CD4-positive, alpha-beta T cell (primary cell): ENCODE measurements around the gene KIF5C. TPM values are rescaled to one million over a fixed set of nuclear protein-coding genes. Genes with fewer than 3 reads are reported as not detected.

Experiments used
- ATAC-seq: fragments of 200-7000 bp; cut with Tn5 transposase; one replicate; pipeline ENCODE4 v1.10.0; 2022; ENCODE audit warnings: mild to moderate bottlenecking; ENCODE audit not compliant: poor library complexity
- CTCF ChIA-PET: fragments of 350-600 bp; sonication (Branson Sonifier 250); formaldehyde crosslinking; loops from one replicate; lab custom pipeline; 2021; ENCODE audit warnings: antibody characterized with exemption, inconsistent platforms; lab: Charles Lee
- POLR2A ChIA-PET: fragments of 350-600 bp; sonication (Branson Sonifier 250); formaldehyde crosslinking; loops from one replicate; lab custom pipeline; 2021; ENCODE audit warnings: antibody characterized with exemption, inconsistent platforms; lab: Charles Lee
- DNase-seq, 14 experiments: peaks; one replicate each; pipeline ENCODE4 v3.0.0-alpha.2; 2013 to 2020; ENCODE audit warnings: mixed read lengths in 2 of 14
- H3K27ac ChIP-seq, 2 donors: one replicate each; pipeline versions ENCODE4 v1.5.1 to v1.7.0; 2013; ENCODE audit warnings: low read length in 2 of 2, low read depth in 1 of 2, mild to moderate bottlenecking in 1 of 2
- H3K27me3 ChIP-seq, 2 experiments: 1 replicate in 1 of 2; 2 replicates in 1 of 2; pipeline versions ENCODE4 v1.6.1 to v1.7.0; 2013; ENCODE audit warnings: low read length in 2 of 2, control low read depth in 1 of 2, mild to moderate bottlenecking in 1 of 2, moderate library complexity in 1 of 2; ENCODE audit not compliant: insufficient read depth in 2 of 2, control insufficient read depth in 1 of 2
- H3K36me3 ChIP-seq: one replicate; pipeline ENCODE4 v1.6.1; 2013; ENCODE audit warnings: low read length, control low read depth; ENCODE audit not compliant: insufficient read depth
- H3K4me1 ChIP-seq: one replicate; pipeline ENCODE4 v1.6.1; 2013; ENCODE audit warnings: low read length, control low read depth; ENCODE audit not compliant: insufficient read depth
- H3K4me3 ChIP-seq: one replicate; pipeline ENCODE4 v1.5.1; 2013; ENCODE audit warnings: mild to moderate bottlenecking, low read length, moderate library complexity
- H3K9me3 ChIP-seq, 2 experiments: 1 replicate in 1 of 2; 2 replicates in 1 of 2; pipeline versions ENCODE4 v1.6.1 to v1.7.0; 2013; ENCODE audit warnings: low read length in 2 of 2, mild to moderate bottlenecking in 2 of 2, control low read depth in 1 of 2, moderate library complexity in 1 of 2; ENCODE audit not compliant: control insufficient read depth in 1 of 2, insufficient read depth in 1 of 2
- H3K27ac Mint-ChIP-seq: one replicate; pipeline ENCODE4 v1.8.0; 2020; ENCODE audit warnings: mixed read lengths
- H3K27me3 Mint-ChIP-seq: one replicate; pipeline ENCODE4 v1.8.0; 2021; ENCODE audit warnings: mixed read lengths
- H3K36me3 Mint-ChIP-seq: one replicate; pipeline ENCODE4 v1.8.0; 2021; ENCODE audit warnings: low read depth, mixed read lengths
- H3K4me1 Mint-ChIP-seq: one replicate; pipeline ENCODE4 v1.8.0; 2021; ENCODE audit warnings: low read depth, mixed read lengths
- H3K4me3 Mint-ChIP-seq: one replicate; pipeline ENCODE4 v1.8.0; 2020; ENCODE audit warnings: mild to moderate bottlenecking, mixed read lengths
- H3K9me3 Mint-ChIP-seq: one replicate; pipeline ENCODE4 v1.8.0; 2020; ENCODE audit warnings: mixed read lengths
- CTCF ChIP-seq: fragments of 200-600 bp; IDR thresholded peaks from one replicate; pipeline ENCODE4 v1.8.0; 2022; ENCODE audit warnings: antibody characterized with exemption, mild to moderate bottlenecking
- intact Hi-C, 2 experiments: fragments of 100-400 bp; cut with DNase I in 1 of 2; cut with micrococcal nuclease in 1 of 2; formaldehyde crosslinking; loops; one replicate each; pipeline versions ENCODE4 v1.15.1 to v1.9.0; 2023 to 2025; cut with DNase I, micrococcal nuclease
- total RNA-seq, 174 experiments: library from RNA in 2 of 174; stranded (reverse) in 2 of 174; gene quantifications; one replicate each; pipeline ENCODE4 v1.2.3 and lab custom pipeline; 2021 to 2026

The KIF5C gene
- total RNA-seq, 2 experiments from 2014 or later: 7.3 to 8.1 TPM

GRCh38 chr2:148959745-148960144, 84.7 kb downstream of the KIF5C start:
- H3K27ac Mint-ChIP-seq: no peak overlapping the region
- H3K36me3 Mint-ChIP-seq: peaks cover 9% of the 10 kb centered on the region
- CTCF ChIA-PET: no interaction called here

GRCh38 chr2:148960483-148960882, 85.5 kb downstream of the KIF5C start:
- ChIA-PET CTCF (no interaction called here), POLR2A (no interaction called here)
- TF ChIP-seq CTCF: no peak
- H3K9me3 Mint-ChIP-seq: no peaks in the 10 kb centered on the region
- H3K4me1 Mint-ChIP-seq: peaks cover 5% of the 10 kb centered on the region
- Histone ChIP-seq H3K36me3 (peaks cover 2% of the 10 kb centered on the region), H3K4me1 (no peaks in the 10 kb centered on the region), H3K9me3 (no peaks in the 10 kb centered on the region), H3K27me3 (no peaks in the 10 kb centered on the region), H3K27ac (no peak overlapping the region), H3K4me3 (no peak overlapping the region)
- DNase-seq: no peak
- ATAC-seq: no peak
- peaks cover 9% of the 10 kb centered on the region for H3K36me3 Mint-ChIP-seq
- no peak overlapping the region for H3K4me3 Mint-ChIP-seq
- no peak overlapping the region for H3K27ac Mint-ChIP-seq
- intact Hi-C loops: no loop called here
- no peaks in the 10 kb centered on the region for H3K27me3 Mint-ChIP-seq

More at GRCh38 chr2:148959745-148960144, 84.7 kb downstream of the KIF5C start:
- TF ChIP-seq CTCF: no peak
- H3K9me3 ChIP-seq: no peaks in the 10 kb centered on the region
- Mint-ChIP-seq H3K4me3 (no peak overlapping the region), H3K9me3 (no peaks in the 10 kb centered on the region), H3K27me3 (no peaks in the 10 kb centered on the region), H3K4me1 (peaks cover 5% of the 10 kb centered on the region)
- POLR2A ChIA-PET: no interaction called here
- H3K27ac ChIP-seq: no peak overlapping the region
- no peak overlapping the region for H3K4me3 ChIP-seq
- DNase-seq: no peak
- intact Hi-C loops: no loop called here
- H3K27me3 ChIP-seq: no peaks in the 10 kb centered on the region
- peaks cover 2% of the 10 kb centered on the region for H3K36me3 ChIP-seq
- no peaks in the 10 kb centered on the region for H3K4me1 ChIP-seq
- no peak for ATAC-seq

GRCh38 chr2:148963461-148963860, 88.4 kb downstream of the KIF5C start:
- Histone ChIP-seq H3K27ac (no peak overlapping the region), H3K36me3 (peaks cover 2% of the 10 kb centered on the region), H3K4me3 (no peak overlapping the region), H3K27me3 (no peaks in the 10 kb centered on the region), H3K4me1 (no peaks in the 10 kb centered on the region), H3K9me3 (no peaks in the 10 kb centered on the region)
- Mint-ChIP-seq H3K36me3 (peaks cover 9% of the 10 kb centered on the region), H3K4me3 (no peak overlapping the region), H3K9me3 (no peaks in the 10 kb centered on the region), H3K4me1 (no peaks in the 10 kb centered on the region), H3K27me3 (no peaks in the 10 kb centered on the region), H3K27ac (no peak overlapping the region)
- ATAC-seq (no peak), DNase-seq (no peak)
- ChIA-PET POLR2A (interaction anchor here (0.5 to 0.6 kb wide), 2 partner anchors 1345 to 1761 kb away, joined by 3 read pairs; no protein-coding TSS in a partner anchor), CTCF (no interaction called here)
- intact Hi-C loops: no loop called here
- no peak for TF ChIP-seq CTCF
